Measurements from ENCODE around the gene NEXN.
"Not testable (repeated sequence)": the region's sequence is repeated elsewhere in the genome, so short reads cannot be mapped to it uniquely, and the experiment has no call there.

The NEXN gene

DNA sequence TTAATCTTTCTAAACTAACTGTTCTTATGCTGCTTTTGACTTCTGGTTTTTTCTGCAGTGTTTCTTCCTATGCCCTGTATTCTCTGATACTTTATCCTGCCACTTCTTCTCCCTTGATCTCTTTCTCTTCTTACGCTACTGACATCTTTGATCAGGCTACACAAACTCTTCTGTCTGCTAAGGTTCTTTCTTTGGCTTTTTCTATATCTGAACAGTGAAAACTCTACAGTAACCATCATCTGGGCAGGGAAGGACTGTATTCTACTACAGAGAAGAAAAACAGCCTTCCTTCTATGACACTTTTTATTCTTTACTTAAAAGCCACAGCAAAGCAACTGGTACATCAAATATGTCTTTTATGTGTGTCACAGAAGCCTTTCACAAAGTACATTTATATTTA, 7.4 kb upstream of the NEXN start:
- no peaks in the 10 kb centered on the region for H3K27me3 ChIP-seq (ENCODE audit: low read depth)
- H3K4me1 ChIP-seq, result no peaks in the 10 kb centered on the region
- DNase-seq (ENCODE audit: low spot score in 2 of 2), result no peak
- H3K4me3 ChIP-seq, result no peak overlapping the region
- in situ Hi-C loops (cut with MboI; ENCODE audit: low sequenced_read_pairs), result no loop called here
- no peaks in the 10 kb centered on the region for H3K36me3 ChIP-seq (replicated peaks)
- no peaks in the 10 kb centered on the region for H3K9me3 ChIP-seq

DNA sequence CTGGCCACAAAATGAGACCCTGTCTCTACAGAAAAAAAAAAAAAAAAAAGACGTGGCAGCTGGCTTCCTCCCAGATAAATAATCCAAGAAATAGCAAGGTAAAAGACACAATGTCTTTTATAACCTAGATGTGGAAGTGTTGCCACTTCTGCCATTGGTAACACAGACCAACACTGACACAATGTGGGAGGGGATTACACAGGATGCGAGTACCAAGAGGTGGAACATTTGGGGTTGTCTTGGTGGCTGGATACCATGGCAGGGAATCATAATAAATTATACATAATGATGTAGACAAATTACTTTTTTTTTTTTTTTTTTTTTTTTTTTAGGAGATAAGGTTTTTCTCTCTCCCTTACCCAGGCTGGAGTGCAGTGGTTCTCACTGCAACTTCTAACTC, 6.0 kb upstream of the NEXN start:
- no peak for DNase-seq (ENCODE audit: low spot score in 2 of 2)
- Histone ChIP-seq H3K36me3 (replicated peaks) (no peaks in the 10 kb centered on the region), H3K27me3 (ENCODE audit: low read depth) (no peaks in the 10 kb centered on the region), H3K4me1 (no peaks in the 10 kb centered on the region), H3K9me3 (no peaks in the 10 kb centered on the region), H3K4me3 (no peak overlapping the region)
- in situ Hi-C loops (cut with MboI; ENCODE audit: low sequenced_read_pairs), result no loop called here

DNA sequence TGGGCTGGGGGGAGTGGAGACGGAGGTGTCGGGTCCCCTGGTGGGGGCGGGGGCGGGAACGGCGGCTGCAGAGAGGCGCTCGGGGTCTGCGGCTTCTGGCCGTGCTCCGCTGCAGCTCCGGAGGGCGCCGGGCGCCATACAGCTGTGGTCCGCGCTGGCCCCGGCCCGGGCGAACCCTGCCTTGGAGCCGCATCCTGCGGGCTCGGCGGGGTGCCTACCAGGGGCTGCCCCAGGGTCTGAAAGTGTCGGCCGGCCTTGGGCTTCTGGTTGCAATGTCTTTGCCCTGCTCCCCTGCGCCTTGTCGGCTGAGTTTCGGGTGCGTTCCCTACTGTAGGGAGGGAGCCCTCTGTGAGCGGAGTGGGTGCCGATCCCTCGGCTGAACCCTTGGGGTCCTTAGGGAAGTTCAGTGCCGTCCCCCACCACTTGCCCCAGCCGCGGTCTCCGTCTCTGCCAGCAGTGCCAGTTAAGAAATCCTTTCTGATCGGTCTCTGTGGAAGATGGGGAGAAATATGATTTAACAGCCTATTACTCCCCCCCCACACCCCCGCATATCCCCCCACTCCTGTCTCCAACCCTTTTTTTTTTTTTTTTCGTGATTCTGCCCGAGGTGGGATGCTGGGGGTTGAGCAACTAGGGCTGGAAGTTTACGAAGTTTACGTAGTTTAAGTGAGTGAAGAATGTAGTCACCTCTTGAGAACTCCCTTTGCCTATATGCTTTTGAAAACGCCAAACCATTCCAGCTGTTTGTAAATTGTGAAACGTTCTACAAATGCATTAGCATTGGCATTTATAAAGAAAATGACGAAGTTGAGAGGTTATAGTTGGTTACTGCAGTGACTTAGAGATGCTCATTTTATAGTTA, 588 bp downstream of the NEXN start:
- DNase-seq (ENCODE audit: low spot score in 2 of 2), result peak in 1 of 2 experiments; percentile 49
- H3K4me3 ChIP-seq, result peak overlapping the region; percentile 65
- in situ Hi-C loops (cut with MboI; ENCODE audit: low sequenced_read_pairs), result no loop called here
- no peaks in the 10 kb centered on the region for H3K36me3 ChIP-seq (replicated peaks)
- no peaks in the 10 kb centered on the region for H3K9me3 ChIP-seq
- H3K4me1 ChIP-seq, result peaks cover 15% of the 10 kb centered on the region
- H3K27me3 ChIP-seq (ENCODE audit: low read depth), result no peaks in the 10 kb centered on the region

DNA sequence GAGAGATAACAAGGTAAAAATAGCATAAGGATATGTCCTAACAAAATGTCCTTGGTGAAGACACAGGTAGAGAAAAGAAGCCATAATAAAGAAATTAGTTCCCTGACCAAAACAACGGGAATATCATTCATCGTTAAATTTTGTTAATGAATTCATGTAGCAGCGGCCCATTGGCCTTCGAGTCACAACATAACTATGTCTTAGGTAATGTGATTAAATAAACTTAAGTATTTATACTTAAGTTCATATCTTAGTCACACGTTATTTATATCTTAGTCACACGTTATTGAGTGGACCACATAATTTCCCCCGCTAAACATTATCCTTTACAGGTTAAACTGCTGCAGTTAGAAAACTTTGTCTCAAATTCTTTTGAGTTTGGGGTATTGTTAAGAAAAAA, 1.2 kb downstream of the NEXN start:
- in situ Hi-C loops (cut with MboI; ENCODE audit: low sequenced_read_pairs), result no loop called here
- Histone ChIP-seq H3K4me1 (peaks cover 15% of the 10 kb centered on the region), H3K36me3 (replicated peaks) (no peaks in the 10 kb centered on the region), H3K4me3 (peak overlapping the region; percentile 65), H3K27me3 (ENCODE audit: low read depth) (no peaks in the 10 kb centered on the region), H3K9me3 (no peaks in the 10 kb centered on the region)
- DNase-seq (ENCODE audit: low spot score in 2 of 2), result no peak

DNA sequence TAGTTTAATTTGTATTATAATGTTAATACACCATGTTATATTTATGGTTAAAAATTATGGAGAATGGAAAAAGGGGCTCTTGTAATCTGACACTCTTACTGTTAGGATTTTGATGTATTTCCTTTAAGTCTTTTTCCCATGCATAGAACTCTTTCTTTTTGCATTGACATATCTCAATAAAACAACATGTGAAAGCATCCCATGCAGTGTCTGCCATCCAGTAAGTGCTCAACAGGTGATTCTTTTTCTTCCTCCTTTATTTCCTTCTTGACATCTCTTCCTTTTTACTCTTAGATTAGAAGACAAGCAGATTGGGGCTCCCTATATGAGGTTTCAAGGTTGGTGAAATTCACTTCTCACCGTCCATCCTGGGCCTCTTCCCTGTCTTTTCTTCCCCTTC, 2.8 kb downstream of the NEXN start:
- H3K9me3 ChIP-seq, result no peaks in the 10 kb centered on the region
- H3K36me3 ChIP-seq (replicated peaks), result no peaks in the 10 kb centered on the region
- no peak for DNase-seq (ENCODE audit: low spot score in 2 of 2)
- peaks cover 15% of the 10 kb centered on the region for H3K4me1 ChIP-seq
- in situ Hi-C loops (cut with MboI; ENCODE audit: low sequenced_read_pairs), result no loop called here
- H3K27me3 ChIP-seq (ENCODE audit: low read depth), result no peaks in the 10 kb centered on the region
- no peak overlapping the region for H3K4me3 ChIP-seq

DNA sequence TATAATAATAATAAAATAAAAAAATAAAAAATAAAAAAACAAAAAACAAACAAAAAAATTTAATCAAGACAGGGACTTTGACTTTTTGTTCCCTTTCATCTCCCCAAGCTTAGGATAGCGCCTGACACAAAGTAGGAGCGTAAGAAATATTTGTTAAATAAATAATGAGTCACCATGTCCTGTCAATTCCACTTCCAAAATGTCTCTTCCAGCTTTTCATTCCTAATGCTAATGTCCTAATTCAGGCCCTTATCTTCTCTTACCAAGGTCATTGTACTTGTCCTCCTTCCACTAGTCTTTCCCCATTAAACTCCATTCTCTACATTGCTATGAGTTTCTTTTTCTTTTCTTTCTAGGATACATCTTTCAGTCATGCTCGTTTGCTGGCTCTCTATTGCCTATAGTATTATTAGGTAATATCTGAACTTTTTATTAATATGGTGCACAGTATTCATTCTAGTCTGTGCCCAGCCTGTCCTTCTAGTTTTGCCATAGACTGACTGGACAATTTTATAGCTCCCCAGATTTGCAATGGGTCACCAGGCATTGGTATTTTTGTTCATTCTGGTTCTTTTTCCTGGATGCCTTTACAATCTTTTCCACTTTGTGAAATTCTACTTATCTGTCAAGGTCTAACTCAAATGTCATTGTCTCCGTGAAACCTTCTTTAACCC, 11.4 kb downstream of the NEXN start:
- in situ Hi-C loops (cut with MboI; ENCODE audit: low sequenced_read_pairs), result no loop called here
- Histone ChIP-seq H3K27me3 (ENCODE audit: low read depth) (no peaks in the 10 kb centered on the region), H3K9me3 (no peaks in the 10 kb centered on the region), H3K36me3 (replicated peaks) (no peaks in the 10 kb centered on the region), H3K4me1 (no peaks in the 10 kb centered on the region), H3K4me3 (no peak overlapping the region)
- DNase-seq (ENCODE audit: low spot score in 2 of 2), result no peak

DNA sequence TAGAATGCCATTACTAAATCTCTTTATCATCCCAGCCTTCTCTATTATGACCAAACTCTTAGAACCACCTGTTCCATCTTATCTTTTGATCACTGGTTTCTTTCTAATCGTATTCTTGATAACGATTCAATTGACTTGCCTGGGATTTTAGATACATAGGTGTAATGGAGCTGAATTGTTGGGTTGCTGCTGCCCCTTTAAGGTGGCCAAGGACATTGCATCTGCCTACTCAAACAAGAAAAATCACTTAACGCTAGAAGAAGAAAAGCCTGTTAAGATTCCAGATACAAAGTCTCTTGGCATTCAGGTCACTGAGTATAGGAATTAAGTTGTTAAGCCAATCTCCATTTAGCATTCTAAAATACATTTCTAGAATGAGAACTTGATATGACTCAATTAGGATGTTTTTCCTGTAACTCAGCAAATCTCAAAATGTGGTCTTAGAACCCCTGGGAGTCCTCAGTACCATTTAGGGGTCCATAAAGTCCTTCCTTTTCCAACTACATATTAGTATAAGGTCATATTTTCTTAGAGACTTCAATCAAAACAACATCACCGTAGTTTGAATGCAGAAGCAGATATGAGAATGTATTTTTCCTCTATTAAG, 12.4 kb downstream of the NEXN start:
- H3K36me3 ChIP-seq (replicated peaks), result no peaks in the 10 kb centered on the region
- H3K4me3 ChIP-seq, result no peak overlapping the region
- no peaks in the 10 kb centered on the region for H3K27me3 ChIP-seq (ENCODE audit: low read depth)
- H3K4me1 ChIP-seq, result no peaks in the 10 kb centered on the region
- in situ Hi-C loops (cut with MboI; ENCODE audit: low sequenced_read_pairs), result no loop called here
- DNase-seq (ENCODE audit: low spot score in 2 of 2), result peak; percentile 50 to 59
- H3K9me3 ChIP-seq, result no peaks in the 10 kb centered on the region

DNA sequence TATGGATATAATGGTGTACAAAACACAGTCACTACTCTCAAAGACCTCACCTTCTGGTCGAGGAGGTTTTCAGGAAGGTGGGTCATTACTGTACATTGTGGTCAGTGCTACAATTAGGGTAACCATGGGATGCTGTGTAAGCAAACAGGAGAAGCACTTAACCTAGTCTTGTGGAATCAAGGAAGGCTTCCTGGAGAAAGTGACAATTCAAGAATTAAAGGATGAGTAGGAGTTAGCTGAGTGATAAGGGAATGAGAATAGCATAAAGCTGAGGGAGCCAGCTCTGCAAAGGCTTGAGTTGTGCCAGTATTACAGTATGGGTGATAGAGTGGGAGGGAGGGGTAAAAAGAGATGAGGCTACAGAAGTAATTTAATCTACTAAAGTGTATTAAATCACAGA, 17.2 kb downstream of the NEXN start:
- H3K4me1 ChIP-seq, result no peaks in the 10 kb centered on the region
- H3K27me3 ChIP-seq (ENCODE audit: low read depth), result no peaks in the 10 kb centered on the region
- DNase-seq (ENCODE audit: low spot score in 2 of 2), result no peak
- in situ Hi-C loops (cut with MboI; ENCODE audit: low sequenced_read_pairs), result no loop called here
- no peaks in the 10 kb centered on the region for H3K9me3 ChIP-seq
- H3K4me3 ChIP-seq, result no peak overlapping the region
- no peaks in the 10 kb centered on the region for H3K36me3 ChIP-seq (replicated peaks)

DNA sequence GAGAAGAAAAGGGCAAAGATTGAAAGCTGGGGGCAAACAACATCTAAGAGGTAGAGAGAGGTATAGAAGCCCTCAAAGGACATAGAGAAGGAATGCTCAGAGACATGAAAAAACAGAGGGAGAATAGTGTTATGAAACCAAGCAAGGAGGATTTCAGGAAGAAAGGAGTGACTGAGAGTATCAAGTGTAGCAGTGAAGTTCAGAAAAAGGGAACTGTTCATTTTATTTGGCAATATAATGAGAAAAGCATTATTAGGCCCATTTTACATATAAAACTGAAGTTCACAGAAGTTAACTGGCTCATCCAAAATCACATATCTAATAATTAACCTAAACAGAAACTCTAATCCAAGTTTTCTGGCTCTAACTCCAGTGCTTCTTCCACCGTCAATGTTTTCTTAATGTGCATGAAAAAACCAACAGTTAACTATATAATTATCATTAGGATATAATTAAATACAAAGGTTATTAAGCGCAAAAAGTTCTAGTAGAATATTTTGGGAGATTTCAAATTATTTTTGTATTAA, 17.7 kb downstream of the NEXN start:
- Histone ChIP-seq H3K4me3 (no peak overlapping the region), H3K27me3 (ENCODE audit: low read depth) (no peaks in the 10 kb centered on the region), H3K9me3 (no peaks in the 10 kb centered on the region), H3K36me3 (replicated peaks) (no peaks in the 10 kb centered on the region), H3K4me1 (no peaks in the 10 kb centered on the region)
- DNase-seq (ENCODE audit: low spot score in 2 of 2), result no peak
- in situ Hi-C loops (cut with MboI; ENCODE audit: low sequenced_read_pairs), result no loop called here

DNA sequence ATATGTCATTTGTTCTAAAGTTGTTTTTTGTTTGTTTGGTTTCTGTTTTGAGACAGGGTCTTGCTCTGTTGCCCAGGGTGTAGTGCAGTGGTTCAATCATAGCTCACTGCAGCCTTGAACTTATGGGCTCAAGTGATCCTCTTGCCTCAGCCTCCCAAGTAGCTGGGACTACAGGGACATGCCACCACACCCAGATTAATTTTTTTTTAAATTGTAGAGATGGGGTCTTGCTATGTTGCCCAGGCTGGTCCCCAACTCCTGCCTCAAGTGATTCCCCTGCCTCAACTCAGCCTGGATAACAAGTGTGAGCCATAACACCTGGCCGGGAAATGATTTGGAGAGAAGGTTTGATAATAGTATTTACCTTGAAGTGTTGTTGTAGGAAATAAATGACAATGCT, 18.2 kb downstream of the NEXN start:
- H3K27me3 ChIP-seq (ENCODE audit: low read depth), result no peaks in the 10 kb centered on the region
- no peaks in the 10 kb centered on the region for H3K36me3 ChIP-seq (replicated peaks)
- no peak for DNase-seq (ENCODE audit: low spot score in 2 of 2)
- in situ Hi-C loops (cut with MboI; ENCODE audit: low sequenced_read_pairs), result no loop called here
- H3K4me1 ChIP-seq, result no peaks in the 10 kb centered on the region
- H3K9me3 ChIP-seq, result no peaks in the 10 kb centered on the region
- no peak overlapping the region for H3K4me3 ChIP-seq

DNA sequence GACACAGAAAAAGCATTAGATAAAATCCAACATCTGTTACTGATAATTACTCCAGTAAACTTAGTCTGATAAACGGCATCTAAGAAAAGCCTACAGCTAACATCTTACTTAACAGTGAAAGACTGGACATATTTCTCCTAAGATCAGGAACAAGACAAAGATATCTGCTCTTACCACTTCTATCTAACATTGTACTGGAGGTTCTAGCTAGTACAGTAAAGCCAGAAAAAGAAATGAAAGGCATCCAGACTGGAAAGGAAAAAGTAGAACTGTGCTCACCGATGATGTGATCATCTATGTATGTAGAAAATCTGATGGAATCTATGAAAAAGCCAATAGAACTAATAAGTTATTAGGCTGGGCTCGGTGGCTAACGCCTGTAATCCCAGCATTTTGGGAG, 21.7 kb downstream of the NEXN start:
- Histone ChIP-seq H3K27me3 (ENCODE audit: low read depth) (no peaks in the 10 kb centered on the region), H3K36me3 (replicated peaks) (no peaks in the 10 kb centered on the region), H3K4me3 (no peak overlapping the region), H3K9me3 (no peaks in the 10 kb centered on the region), H3K4me1 (no peaks in the 10 kb centered on the region)
- in situ Hi-C loops (cut with MboI; ENCODE audit: low sequenced_read_pairs), result no loop called here
- no peak for DNase-seq (ENCODE audit: low spot score in 2 of 2)

DNA sequence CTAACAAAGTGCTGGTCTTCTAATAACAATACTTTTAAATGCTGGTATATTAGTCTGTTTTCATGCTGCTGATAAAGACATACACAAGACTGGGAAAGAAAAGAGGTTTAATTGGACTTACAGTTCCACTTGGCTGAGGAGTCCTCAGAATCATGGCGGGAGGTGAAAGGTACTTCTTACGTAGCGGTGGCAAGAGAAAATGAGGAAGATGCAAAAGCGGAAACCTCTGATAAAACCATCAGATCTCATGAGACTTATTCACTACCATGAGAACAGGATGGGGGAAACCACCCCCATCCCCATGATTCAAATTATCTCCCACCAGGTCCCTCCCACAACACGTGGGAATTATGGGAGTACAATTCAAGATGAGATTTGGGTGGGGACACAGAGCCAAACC, 30.5 kb downstream of the NEXN start:
- H3K9me3 ChIP-seq; H3K4me1 ChIP-seq; H3K27me3 ChIP-seq (ENCODE audit: low read depth); H3K36me3 ChIP-seq (replicated peaks); H3K4me3 ChIP-seq; DNase-seq (ENCODE audit: low spot score in 2 of 2); in situ Hi-C loops (cut with MboI; ENCODE audit: low sequenced_read_pairs): not testable (repeated sequence)

DNA sequence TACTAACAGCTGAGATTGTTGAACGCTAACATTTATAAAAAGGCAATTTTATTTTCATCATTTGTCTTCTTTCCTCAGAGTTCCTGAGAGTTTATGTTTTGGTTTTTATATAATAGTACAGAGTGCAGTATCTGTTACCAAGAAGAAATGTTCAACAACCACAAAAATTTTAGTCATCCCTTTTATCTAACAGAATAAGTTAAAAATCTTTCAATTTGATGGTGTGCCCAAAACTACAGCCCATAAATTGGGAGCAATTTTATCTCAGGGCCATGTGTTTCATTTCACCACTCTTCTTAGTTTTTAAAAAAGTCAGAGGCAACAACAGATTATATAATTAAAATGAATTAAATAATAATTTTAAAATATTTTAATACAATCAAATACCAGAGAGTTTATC, 37.1 kb downstream of the NEXN start:
- Histone ChIP-seq H3K4me1 (no peaks in the 10 kb centered on the region), H3K36me3 (replicated peaks) (no peaks in the 10 kb centered on the region), H3K4me3 (no peak overlapping the region), H3K27me3 (ENCODE audit: low read depth) (no peaks in the 10 kb centered on the region), H3K9me3 (no peaks in the 10 kb centered on the region)
- in situ Hi-C loops (cut with MboI; ENCODE audit: low sequenced_read_pairs), result no loop called here
- no peak for DNase-seq (ENCODE audit: low spot score in 2 of 2)

DNA sequence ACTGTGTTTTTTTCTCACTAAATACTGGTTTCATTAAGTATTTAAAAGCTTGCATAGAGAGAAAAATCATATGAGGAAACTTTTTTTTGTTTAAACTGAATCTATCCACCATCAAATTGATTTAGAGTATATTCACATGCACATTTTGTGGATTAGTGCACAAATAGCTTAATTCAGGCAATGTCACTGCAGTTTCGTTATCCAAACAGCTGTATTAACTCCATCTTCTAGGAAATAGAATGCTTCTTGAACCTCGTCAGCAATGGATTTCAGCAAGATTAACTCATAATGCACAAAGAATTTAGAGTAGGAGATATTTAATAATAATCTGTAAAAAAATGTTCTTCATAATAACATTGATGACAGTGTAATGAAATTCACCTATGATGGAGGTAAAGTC, 37.5 kb downstream of the NEXN start:
- H3K4me3 ChIP-seq, result no peak overlapping the region
- in situ Hi-C loops (cut with MboI; ENCODE audit: low sequenced_read_pairs), result no loop called here
- H3K9me3 ChIP-seq, result no peaks in the 10 kb centered on the region
- H3K36me3 ChIP-seq (replicated peaks), result no peaks in the 10 kb centered on the region
- H3K27me3 ChIP-seq (ENCODE audit: low read depth), result no peaks in the 10 kb centered on the region
- no peak for DNase-seq (ENCODE audit: low spot score in 2 of 2)
- no peaks in the 10 kb centered on the region for H3K4me1 ChIP-seq

All from HAP-1 (cell line).